Activated naive CD4-positive, alpha-beta T cell treated with anti-CD3 and anti-CD28 coated beads, Interleukin-2, amount 50 U/mL, for 16 hours (primary cell): ENCODE data around the gene SETD6.
A peak's percentile ranks its signal among the peaks of the same experiment; 100 is the strongest.
"Not testable (repeated sequence)": the region's sequence is repeated elsewhere in the genome, so short reads cannot be mapped to it uniquely, and the experiment has no call there.

Experiments
- DNase-seq: peaks from one replicate; pipeline ENCODE4 v3.0.0-alpha.2; 2020

Gene SETD6

GRCh38 chr16:58515125-58515870, at the start of gene SETD6:
Gene SETD6 (plus strand): TSS chr16:58515517. CDS start chr16:58515538, 21 bp downstream.
- peak; percentile 80 for DNase-seq

- no peak for DNase-seq
These were observed 49.5 kb upstream of the SETD6 start for GRCh38 chr16:58465817-58466216.

- no peak for DNase-seq
These were observed 48.9 kb upstream of the SETD6 start for GRCh38 chr16:58466396-58466795.

GRCh38 chr16:58467905-58468304, 47.4 kb upstream of the SETD6 start:
- DNase-seq: no peak

GRCh38 chr16:58471209-58471975, 43.9 kb upstream of the SETD6 start:
- DNase-seq: no peak

- DNase-seq: no peak
These were observed 43.1 kb upstream of the SETD6 start for GRCh38 chr16:58472266-58472665.

- no peak for DNase-seq
These were observed 42.5 kb upstream of the SETD6 start for GRCh38 chr16:58472827-58473226.

- DNase-seq: no peak
These were observed 41.0 kb upstream of the SETD6 start for GRCh38 chr16:58474296-58474695.

GRCh38 chr16:58475091-58475619, 40.2 kb upstream of the SETD6 start:
- no peak for DNase-seq

GRCh38 chr16:58476791-58477190, 38.5 kb upstream of the SETD6 start:
- no peak for DNase-seq

- no peak for DNase-seq
These were observed 36.9 kb upstream of the SETD6 start for GRCh38 chr16:58478427-58478826.

GRCh38 chr16:58481226-58481869, 34.0 kb upstream of the SETD6 start:
- no peak for DNase-seq

- DNase-seq: no peak
These were observed 33.4 kb upstream of the SETD6 start for GRCh38 chr16:58481931-58482330.

- no peak for DNase-seq
These were observed 30.0 kb upstream of the SETD6 start for GRCh38 chr16:58485184-58485887.

GRCh38 chr16:58487566-58488351, 27.6 kb upstream of the SETD6 start:
- DNase-seq: peak; percentile 71

- DNase-seq: no peak
These were observed 26.8 kb upstream of the SETD6 start for GRCh38 chr16:58488531-58488930.

- no peak for DNase-seq
These were observed 25.3 kb upstream of the SETD6 start for GRCh38 chr16:58490065-58490464.

GRCh38 chr16:58490539-58490938, 24.8 kb upstream of the SETD6 start:
- DNase-seq: not testable (repeated sequence)

- no peak for DNase-seq
These were observed 23.3 kb upstream of the SETD6 start for GRCh38 chr16:58492066-58492465.

GRCh38 chr16:58492735-58493134, 22.6 kb upstream of the SETD6 start:
- DNase-seq: no peak

GRCh38 chr16:58493756-58494431, 21.4 kb upstream of the SETD6 start:
- DNase-seq: no peak
